HCT116 (cell line): ENCODE results near the gene PACS2. TPM values are rescaled to one million over a fixed set of nuclear protein-coding genes. Genes with fewer than 3 reads are reported as not detected.

Experiments used
- ATAC-seq: fragments of 200-7000 bp; cut with Tn5 transposase; 2 replicates; pipeline ENCODE4 v1.9.1; 2020; ENCODE audit warnings: mild to moderate bottlenecking, moderate library complexity
- BruUV-seq: library from RNA; stranded (reverse); fragments of 400-500 nt; replicated peaks from 2 replicates; lab custom pipeline; 2021; lab: Mats Ljungman, UMichigan
- CTCF ChIA-PET: fragments of 300-600 bp; sonication (Branson Sonifier 250); formaldehyde crosslinking; loops from one replicate; lab custom pipeline; 2021; ENCODE audit warnings: antibody characterized with exemption; lab: Charles Lee
- POLR2A ChIA-PET: fragments of 300-600, 350-600 bp; sonication (Branson Sonifier 250); formaldehyde crosslinking; loops from one replicate; lab custom pipeline; 2021; ENCODE audit warnings: antibody characterized with exemption; lab: Charles Lee
- RAD21 ChIA-PET, 2 experiments: fragments of 300-600 bp; sonication (Branson Sonifier 250); formaldehyde crosslinking; loops; one replicate each; lab custom pipeline; 2023; ENCODE audit warnings: low total read pairs in 2 of 2; ENCODE audit not compliant: uncharacterized antibody in 2 of 2, unreplicated experiment in 2 of 2, low non-redundant PET in 1 of 2; lab: Charles Lee
- DNase-seq: peaks from one replicate; pipeline ENCODE4 v3.0.0-alpha.2; 2010; ENCODE audit warnings: low read depth, low spot score
- H2AFZ ChIP-seq: fragments of 200-600 bp; shearing (Covaris generic), sonication (generic); 2 replicates; pipeline ENCODE4 v1.6.1; 2017; ENCODE audit warnings: low read depth, mixed run types, mixed read lengths, antibody characterized with exemption, low read length; ENCODE audit not compliant: poor library complexity, severe bottlenecking
- H3K27ac ChIP-seq: 2 replicates; pipeline ENCODE4 v1.5.1; 2012; ENCODE audit warnings: low read depth, low read length
- H3K27me3 ChIP-seq: fragments of 200-600 bp; sonication (generic); 2 replicates; pipeline ENCODE4 v1.6.1; 2016; ENCODE audit warnings: mixed run types, low read length, mixed read lengths; ENCODE audit not compliant: insufficient read depth
- H3K36me3 ChIP-seq, 2 experiments: fragments of 200-500 bp in 1 of 2; fragments of 200-600 bp in 1 of 2; sonication (Bioruptor generic) in 1 of 2; sonication (generic) in 1 of 2; 2 replicates each; pipeline versions ENCODE4 v1.5.1 to v1.6.1; 2014 to 2016; ENCODE audit warnings: low read length in 2 of 2, inconsistent platforms in 1 of 2, mixed read lengths in 1 of 2, mixed run types in 1 of 2; ENCODE audit not compliant: insufficient read depth in 2 of 2, control insufficient read depth in 1 of 2
- H3K4me1 ChIP-seq, 2 experiments: fragments of 200-600 bp in 1 of 2; sonication (generic) in 1 of 2; 2 replicates each; pipeline versions ENCODE4 v1.5.1 to v1.6.1; 2012 to 2017; ENCODE audit warnings: low read length in 2 of 2, inconsistent platforms in 1 of 2, mild to moderate bottlenecking in 1 of 2, mixed read lengths in 1 of 2, mixed run types in 1 of 2, moderate library complexity in 1 of 2; ENCODE audit not compliant: insufficient read depth in 2 of 2, control insufficient read depth in 1 of 2
- H3K4me2 ChIP-seq: fragments of 200-600 bp; sonication (generic); 2 replicates; pipeline ENCODE4 v1.6.1; 2017; ENCODE audit warnings: mixed run types, low read length, mixed read lengths
- H3K4me3 ChIP-seq, 2 experiments: fragments of 200-600 bp in 1 of 2; sonication (generic) in 1 of 2; replicated peaks in 1 of 2; 2 replicates each; pipeline ENCODE4 v1.5.1; 2011 to 2016; ENCODE audit warnings: low read length in 2 of 2, control low read depth in 1 of 2, low read depth in 1 of 2, mild to moderate bottlenecking in 1 of 2, mixed read lengths in 1 of 2, mixed run types in 1 of 2
- H3K79me2 ChIP-seq: fragments of 200-600 bp; sonication (generic); 2 replicates; pipeline ENCODE4 v1.6.1; 2017; ENCODE audit warnings: mild to moderate bottlenecking, mixed run types, low read length, moderate library complexity, mixed read lengths; ENCODE audit not compliant: insufficient read depth
- H3K9ac ChIP-seq: fragments of 200-600 bp; sonication (generic); 2 replicates; pipeline ENCODE4 v1.6.1; 2016; ENCODE audit warnings: low read length, mixed read lengths
- H3K9me2 ChIP-seq: fragments of 200-600 bp; sonication (generic), shearing (Covaris generic); 2 replicates; pipeline ENCODE4 v1.6.1; 2017; ENCODE audit warnings: mixed run types, mild to moderate bottlenecking, moderate library complexity; ENCODE audit not compliant: insufficient read depth
- H3K9me3 ChIP-seq, 2 experiments: fragments of 200-500 bp in 1 of 2; fragments of 200-600 bp in 1 of 2; sonication (Bioruptor generic) in 1 of 2; sonication (generic) in 1 of 2; 2 replicates each; pipeline ENCODE4 v1.6.1; 2014 to 2017; ENCODE audit warnings: low read length in 2 of 2, mixed read lengths in 2 of 2, inconsistent platforms in 1 of 2, low read depth in 1 of 2, mild to moderate bottlenecking in 1 of 2, mixed run types in 1 of 2, moderate library complexity in 1 of 2; ENCODE audit not compliant: control insufficient read depth in 1 of 2, insufficient read depth in 1 of 2
- H4K20me1 ChIP-seq: fragments of 200-600 bp; sonication (generic), shearing (Covaris generic); 2 replicates; pipeline ENCODE4 v1.6.1; 2017; ENCODE audit warnings: mixed run types, mild to moderate bottlenecking, moderate library complexity; ENCODE audit not compliant: insufficient read depth
- CBX3 ChIP-seq: IDR thresholded peaks from 2 replicates; pipeline ENCODE4 v1.6.1; 2012; ENCODE audit warnings: low read depth
- CEBPB ChIP-seq: IDR thresholded peaks from 2 replicates; pipeline ENCODE4 v1.6.1; 2012; ENCODE audit warnings: low read depth
- ELF1 ChIP-seq: IDR thresholded peaks from 2 replicates; pipeline ENCODE4 v1.6.1; 2012; ENCODE audit warnings: low read depth, borderline replicate concordance
- EZH2 ChIP-seq: fragments of 200-600 bp; sonication (generic); IDR thresholded peaks from 2 replicates; pipeline ENCODE4 v1.6.1; 2017; ENCODE audit warnings: antibody characterized with exemption, mixed run types
- EZH2phosphoT487 ChIP-seq: fragments of 200-600 bp; IDR thresholded peaks from 2 replicates; pipeline ENCODE4 v1.6.1; 2018; ENCODE audit warnings: antibody characterized with exemption, borderline replicate concordance
- FOSL1 ChIP-seq: IDR thresholded peaks from 2 replicates; pipeline ENCODE4 v1.6.1; 2012; ENCODE audit warnings: low read depth
- JUND ChIP-seq: IDR thresholded peaks from 2 replicates; pipeline ENCODE4 v1.6.1; 2012
- POLR2AphosphoS5 ChIP-seq: IDR thresholded peaks from 2 replicates; pipeline ENCODE4 v1.6.1; 2011; ENCODE audit warnings: mild to moderate bottlenecking, low read depth, low read length, moderate library complexity
- RAD21 ChIP-seq: IDR thresholded peaks from 2 replicates; pipeline ENCODE4 v1.6.1; 2012; ENCODE audit warnings: low read depth, mild to moderate bottlenecking
- SIN3A ChIP-seq: IDR thresholded peaks from 2 replicates; pipeline ENCODE4 v1.6.1; 2012; ENCODE audit warnings: low read depth
- SP1 ChIP-seq: IDR thresholded peaks from 2 replicates; pipeline ENCODE4 v1.6.1; 2012; ENCODE audit warnings: low read depth
- TCF7L2 ChIP-seq: IDR thresholded peaks from 2 replicates; pipeline ENCODE4 v1.7.0; 2011; ENCODE audit warnings: borderline replicate concordance, inconsistent platforms; ENCODE audit not compliant: insufficient read depth, insufficient read length; ENCODE audit errors: extremely low read depth
- YY1 ChIP-seq: IDR thresholded peaks from 2 replicates; pipeline ENCODE4 v1.6.1; 2011; ENCODE audit warnings: low read length, low read depth, moderate library complexity, mild to moderate bottlenecking; ENCODE audit not compliant: insufficient replicate concordance; ENCODE audit errors: extremely low read depth
- ZFX ChIP-seq: fragments of 450-650 bp; IDR thresholded peaks from 2 replicates; pipeline ENCODE4 v1.6.1; 2017
- ZNF274 ChIP-seq: fragments of 200-500 bp; sonication (Bioruptor generic); IDR thresholded peaks from 2 replicates; pipeline ENCODE4 v1.6.1; 2014; ENCODE audit warnings: mild to moderate bottlenecking, low read depth, low read length, inconsistent platforms
- intact Hi-C: fragments of 100-400 bp; cut with micrococcal nuclease; formaldehyde crosslinking; loops from 2 replicates; pipeline ENCODE4 v1.10.0; 2022
- total RNA-seq: library from RNA; stranded (reverse); gene quantifications from one replicate; pipeline ENCODE4 v1.2.1, GENCODE V29; 2021; ENCODE audit not compliant: unreplicated experiment
- TF ChIP-seq, protein P1 (sequence below), 3 experiments: fragments of 200-600 bp in 1 of 3; sonication (generic) in 1 of 3; IDR thresholded peaks in 2 of 3; conservative IDR thresholded peaks in 1 of 3; 2 replicates each; pipeline ENCODE4 v1.5.1; 2012 to 2017; ENCODE audit warnings: low read depth in 2 of 3, low read length in 2 of 3, antibody characterized with exemption in 1 of 3, borderline replicate concordance in 1 of 3, control low read depth in 1 of 3, mild to moderate bottlenecking in 1 of 3, mixed read lengths in 1 of 3, mixed run types in 1 of 3, moderate library complexity in 1 of 3; ENCODE audit not compliant: insufficient read depth in 1 of 3
- TF ChIP-seq, protein P2 (sequence below): IDR thresholded peaks from 2 replicates; pipeline ENCODE4 v1.6.1; 2012
- TF ChIP-seq, protein P3 (sequence below): IDR thresholded peaks from 2 replicates; pipeline ENCODE4 v1.6.1; 2011; ENCODE audit warnings: mild to moderate bottlenecking, low read length, moderate library complexity; ENCODE audit not compliant: insufficient replicate concordance; ENCODE audit errors: extremely low read depth
- TF ChIP-seq, protein P4 (sequence below): IDR thresholded peaks from 2 replicates; pipeline ENCODE4 v1.6.1; 2012; ENCODE audit warnings: low read depth

The PACS2 gene
- total RNA-seq, 1 experiment from 2014 or later, result 75.5 TPM

DNA sequence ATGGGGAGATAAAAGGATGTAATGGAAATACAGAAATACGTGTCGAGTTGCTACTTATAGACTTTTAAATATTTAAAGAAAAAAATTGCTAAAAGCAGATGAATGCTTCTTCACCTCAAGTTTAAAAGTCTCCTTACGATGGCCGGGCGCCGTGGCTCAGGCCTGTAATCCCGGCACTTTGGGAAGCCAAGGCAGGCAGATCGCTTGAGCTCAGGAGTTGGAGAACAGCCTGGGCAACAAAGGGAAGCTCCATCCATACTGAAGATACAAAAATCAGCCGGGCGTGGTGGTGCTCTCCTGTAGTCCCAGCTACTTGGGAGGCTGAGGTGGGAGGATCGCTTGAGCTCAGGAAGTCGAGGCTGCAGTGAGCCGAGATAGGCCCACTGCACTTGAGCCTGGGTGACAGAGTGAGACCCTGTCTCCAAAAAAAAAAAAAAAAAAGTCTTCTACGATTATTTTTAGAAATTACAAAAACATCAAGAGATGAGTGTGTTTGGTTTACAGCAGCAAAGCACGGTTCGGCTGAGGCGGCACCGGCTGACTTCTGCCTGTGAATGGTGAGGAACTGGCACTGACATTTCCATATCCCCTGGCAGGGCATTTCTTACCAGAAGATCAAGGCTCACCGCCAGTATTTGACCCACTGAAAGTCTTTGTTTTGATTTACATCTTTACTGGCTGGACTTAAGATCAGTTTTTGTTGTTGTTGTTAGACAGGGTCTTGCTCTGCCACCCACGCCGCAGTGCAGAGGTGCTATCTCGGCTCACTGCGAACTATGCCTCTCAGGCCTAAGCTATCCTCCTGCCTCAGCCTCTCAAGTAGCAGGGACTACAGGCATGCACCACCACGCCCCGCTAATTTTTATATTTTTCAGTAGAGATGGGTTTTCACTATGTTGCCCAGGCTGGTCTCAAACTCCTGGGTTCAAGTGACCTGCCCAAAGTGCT lies 101.2 kb downstream of the PACS2 start:
- DNase-seq (no peak), ATAC-seq (no peak)
- Histone ChIP-seq H3K4me3 (no peak overlapping the region), H3K36me3 (no peaks in the 10 kb centered on the region), H4K20me1 (no peaks in the 10 kb centered on the region), H3K9me3 (no peaks in the 10 kb centered on the region), H3K79me2 (peaks cover 11% of the 10 kb centered on the region), H3K9me2 (no peaks in the 10 kb centered on the region), H3K9ac (no peak overlapping the region), H3K4me2 (no peak overlapping the region), H3K27ac (no peak overlapping the region), H3K27me3 (no peaks in the 10 kb centered on the region), H2AFZ (no peak overlapping the region), H3K4me1 (peaks cover 17 to 31% of the 10 kb centered on the region in 2 experiments)
- POLR2A ChIA-PET, result no interaction called here
- CTCF ChIA-PET, result no interaction called here
- intact Hi-C loops, result no loop called here
- RAD21 ChIA-PET, result no interaction called here
- BruUV-seq, result no TSS peak
- no peak for TF ChIP-seq EZH2phosphoT487
- TF ChIP-seq SP1, result no peak
- TF ChIP-seq, protein P1, sequence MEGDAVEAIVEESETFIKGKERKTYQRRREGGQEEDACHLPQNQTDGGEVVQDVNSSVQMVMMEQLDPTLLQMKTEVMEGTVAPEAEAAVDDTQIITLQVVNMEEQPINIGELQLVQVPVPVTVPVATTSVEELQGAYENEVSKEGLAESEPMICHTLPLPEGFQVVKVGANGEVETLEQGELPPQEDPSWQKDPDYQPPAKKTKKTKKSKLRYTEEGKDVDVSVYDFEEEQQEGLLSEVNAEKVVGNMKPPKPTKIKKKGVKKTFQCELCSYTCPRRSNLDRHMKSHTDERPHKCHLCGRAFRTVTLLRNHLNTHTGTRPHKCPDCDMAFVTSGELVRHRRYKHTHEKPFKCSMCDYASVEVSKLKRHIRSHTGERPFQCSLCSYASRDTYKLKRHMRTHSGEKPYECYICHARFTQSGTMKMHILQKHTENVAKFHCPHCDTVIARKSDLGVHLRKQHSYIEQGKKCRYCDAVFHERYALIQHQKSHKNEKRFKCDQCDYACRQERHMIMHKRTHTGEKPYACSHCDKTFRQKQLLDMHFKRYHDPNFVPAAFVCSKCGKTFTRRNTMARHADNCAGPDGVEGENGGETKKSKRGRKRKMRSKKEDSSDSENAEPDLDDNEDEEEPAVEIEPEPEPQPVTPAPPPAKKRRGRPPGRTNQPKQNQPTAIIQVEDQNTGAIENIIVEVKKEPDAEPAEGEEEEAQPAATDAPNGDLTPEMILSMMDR (IDR thresholded peaks at IDR 0.05 in 2 of 3, conservative IDR thresholded peaks at IDR 0.05 in 1 of 3; ENCODE audit: borderline replicate concordance in 1 of 3, insufficient read depth in 1 of 3, low read depth in 2 of 3, low read length in 2 of 3), result no peak
- no peak for TF ChIP-seq POLR2AphosphoS5
- TF ChIP-seq TCF7L2, result no peak
- TF ChIP-seq EZH2, result no peak
- no peak for TF ChIP-seq RAD21
- no peak for TF ChIP-seq ELF1
- no peak for TF ChIP-seq ZFX
- TF ChIP-seq, protein P2, sequence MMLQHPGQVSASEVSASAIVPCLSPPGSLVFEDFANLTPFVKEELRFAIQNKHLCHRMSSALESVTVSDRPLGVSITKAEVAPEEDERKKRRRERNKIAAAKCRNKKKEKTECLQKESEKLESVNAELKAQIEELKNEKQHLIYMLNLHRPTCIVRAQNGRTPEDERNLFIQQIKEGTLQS, result no peak
- no peak for TF ChIP-seq YY1
- TF ChIP-seq SIN3A, result no peak
- no peak for TF ChIP-seq ZNF274
- no peak for TF ChIP-seq JUND
- TF ChIP-seq, protein P3, sequence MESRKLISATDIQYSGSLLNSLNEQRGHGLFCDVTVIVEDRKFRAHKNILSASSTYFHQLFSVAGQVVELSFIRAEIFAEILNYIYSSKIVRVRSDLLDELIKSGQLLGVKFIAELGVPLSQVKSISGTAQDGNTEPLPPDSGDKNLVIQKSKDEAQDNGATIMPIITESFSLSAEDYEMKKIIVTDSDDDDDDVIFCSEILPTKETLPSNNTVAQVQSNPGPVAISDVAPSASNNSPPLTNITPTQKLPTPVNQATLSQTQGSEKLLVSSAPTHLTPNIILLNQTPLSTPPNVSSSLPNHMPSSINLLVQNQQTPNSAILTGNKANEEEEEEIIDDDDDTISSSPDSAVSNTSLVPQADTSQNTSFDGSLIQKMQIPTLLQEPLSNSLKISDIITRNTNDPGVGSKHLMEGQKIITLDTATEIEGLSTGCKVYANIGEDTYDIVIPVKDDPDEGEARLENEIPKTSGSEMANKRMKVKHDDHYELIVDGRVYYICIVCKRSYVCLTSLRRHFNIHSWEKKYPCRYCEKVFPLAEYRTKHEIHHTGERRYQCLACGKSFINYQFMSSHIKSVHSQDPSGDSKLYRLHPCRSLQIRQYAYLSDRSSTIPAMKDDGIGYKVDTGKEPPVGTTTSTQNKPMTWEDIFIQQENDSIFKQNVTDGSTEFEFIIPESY, result no peak
- TF ChIP-seq, protein P4, sequence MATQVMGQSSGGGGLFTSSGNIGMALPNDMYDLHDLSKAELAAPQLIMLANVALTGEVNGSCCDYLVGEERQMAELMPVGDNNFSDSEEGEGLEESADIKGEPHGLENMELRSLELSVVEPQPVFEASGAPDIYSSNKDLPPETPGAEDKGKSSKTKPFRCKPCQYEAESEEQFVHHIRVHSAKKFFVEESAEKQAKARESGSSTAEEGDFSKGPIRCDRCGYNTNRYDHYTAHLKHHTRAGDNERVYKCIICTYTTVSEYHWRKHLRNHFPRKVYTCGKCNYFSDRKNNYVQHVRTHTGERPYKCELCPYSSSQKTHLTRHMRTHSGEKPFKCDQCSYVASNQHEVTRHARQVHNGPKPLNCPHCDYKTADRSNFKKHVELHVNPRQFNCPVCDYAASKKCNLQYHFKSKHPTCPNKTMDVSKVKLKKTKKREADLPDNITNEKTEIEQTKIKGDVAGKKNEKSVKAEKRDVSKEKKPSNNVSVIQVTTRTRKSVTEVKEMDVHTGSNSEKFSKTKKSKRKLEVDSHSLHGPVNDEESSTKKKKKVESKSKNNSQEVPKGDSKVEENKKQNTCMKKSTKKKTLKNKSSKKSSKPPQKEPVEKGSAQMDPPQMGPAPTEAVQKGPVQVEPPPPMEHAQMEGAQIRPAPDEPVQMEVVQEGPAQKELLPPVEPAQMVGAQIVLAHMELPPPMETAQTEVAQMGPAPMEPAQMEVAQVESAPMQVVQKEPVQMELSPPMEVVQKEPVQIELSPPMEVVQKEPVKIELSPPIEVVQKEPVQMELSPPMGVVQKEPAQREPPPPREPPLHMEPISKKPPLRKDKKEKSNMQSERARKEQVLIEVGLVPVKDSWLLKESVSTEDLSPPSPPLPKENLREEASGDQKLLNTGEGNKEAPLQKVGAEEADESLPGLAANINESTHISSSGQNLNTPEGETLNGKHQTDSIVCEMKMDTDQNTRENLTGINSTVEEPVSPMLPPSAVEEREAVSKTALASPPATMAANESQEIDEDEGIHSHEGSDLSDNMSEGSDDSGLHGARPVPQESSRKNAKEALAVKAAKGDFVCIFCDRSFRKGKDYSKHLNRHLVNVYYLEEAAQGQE, result no peak
- TF ChIP-seq CBX3, result no peak
- no peak for TF ChIP-seq CEBPB
- TF ChIP-seq FOSL1, result no peak
